Breast epithelium (tissue), 4 donors: Measurements from ENCODE around the gene MAPT. TPM values are rescaled to one million over a fixed set of nuclear protein-coding genes. Genes with fewer than 3 reads are reported as not detected.

Experiments used
- DNase-seq, 2 donors: peaks; one replicate each; pipeline ENCODE4 v3.0.0-alpha.2; 2019; ENCODE audit warnings: low spot score in 2 of 2
- H3K27ac ChIP-seq, 2 donors: fragments of 200-600 bp; sonication (generic) in 1 of 2; one replicate each; pipeline ENCODE4 v1.5.1; 2016 to 2019; ENCODE audit warnings: mild to moderate bottlenecking in 1 of 2
- H3K27me3 ChIP-seq, 2 donors: fragments of 200-600 bp; sonication (generic) in 1 of 2; one replicate each; pipeline versions ENCODE4 v1.5.1 to v1.6.0; 2017 to 2019; ENCODE audit warnings: control low read depth in 1 of 2, mild to moderate bottlenecking in 1 of 2
- H3K36me3 ChIP-seq: fragments of 200-600 bp; one replicate; pipeline ENCODE4 v1.5.1; 2019
- H3K4me1 ChIP-seq, 2 donors: fragments of 200-600 bp; sonication (generic); one replicate each; pipeline ENCODE4 v1.5.1; 2016 to 2019; ENCODE audit warnings: control low read depth in 1 of 2
- H3K4me3 ChIP-seq, 3 donors: fragments of 200-600 bp; sonication (generic); 1 replicate in 2 of 3; 2 replicates in 1 of 3; pipeline ENCODE4 v1.5.1; 2016 to 2019; ENCODE audit warnings: mild to moderate bottlenecking in 3 of 3, moderate library complexity in 2 of 3
- H3K9me3 ChIP-seq, 2 donors: fragments of 200-600 bp; sonication (generic) in 1 of 2; one replicate each; pipeline ENCODE4 v1.5.1; 2016 to 2019; ENCODE audit warnings: control low read depth in 1 of 2
- POLR2A ChIP-seq: fragments of 450-650 bp; IDR thresholded peaks from one replicate; pipeline ENCODE4 v1.6.1; 2016; ENCODE audit warnings: antibody characterized with exemption, mild to moderate bottlenecking, moderate library complexity
- POLR2AphosphoS5 ChIP-seq, 3 donors: sonication (generic); formaldehyde crosslinking; IDR thresholded peaks; one replicate each; pipeline ENCODE4 v1.6.1; 2017; ENCODE audit warnings: antibody characterized with exemption in 3 of 3
- intact Hi-C: fragments of 100-400 bp; cut with DNase I; formaldehyde crosslinking; loops from one replicate; pipeline ENCODE4 v1.15.1; 2023; ENCODE audit warnings: low total_unique reads
- total RNA-seq, 3 donors: library from RNA; depleted of rRNA; stranded (reverse); fragments of >200 nt; gene quantifications; one replicate each; pipeline ENCODE4 v1.1.0, GENCODE V29; 2016
- TF ChIP-seq, protein P1 (sequence below), 3 donors: fragments of 450-650 bp; IDR thresholded peaks; one replicate each; pipeline ENCODE4 v1.5.1; 2016 to 2017; ENCODE audit warnings: antibody characterized with exemption in 3 of 3, mild to moderate bottlenecking in 3 of 3, moderate library complexity in 3 of 3

The MAPT gene
- total RNA-seq, 3 donors from 2014 or later: 9.9 to 15.1 (median 12.4) TPM

DNA sequence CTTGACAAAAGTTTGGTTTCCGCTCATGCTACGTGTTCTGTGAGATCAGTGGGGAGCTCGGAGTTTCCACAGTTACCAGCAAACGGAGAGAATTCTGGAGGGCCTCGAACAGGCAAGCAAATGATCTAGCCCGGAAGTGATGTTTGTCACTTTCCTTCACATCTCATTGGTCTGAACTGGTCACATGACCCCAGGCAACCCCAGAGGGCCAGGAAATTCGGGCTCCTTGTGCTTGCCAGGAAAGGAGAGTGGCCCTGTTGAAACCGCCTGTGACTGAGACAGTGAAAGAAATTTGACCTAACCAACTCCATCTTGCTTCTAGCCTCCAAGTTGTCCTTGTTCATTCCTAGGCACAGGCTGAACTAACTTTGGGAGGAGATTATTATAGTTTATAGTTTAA, 26.7 kb upstream of the MAPT start:
- H3K4me3 ChIP-seq: no peak overlapping the region
- no peak overlapping the region for H3K27ac ChIP-seq
- intact Hi-C loops: no loop called here
- no peaks in the 10 kb centered on the region for H3K27me3 ChIP-seq
- DNase-seq: no peak
- H3K36me3 ChIP-seq: no peaks in the 10 kb centered on the region
- no peak for TF ChIP-seq POLR2A
- no peaks in the 10 kb centered on the region for H3K4me1 ChIP-seq
- no peaks in the 10 kb centered on the region for H3K9me3 ChIP-seq

DNA sequence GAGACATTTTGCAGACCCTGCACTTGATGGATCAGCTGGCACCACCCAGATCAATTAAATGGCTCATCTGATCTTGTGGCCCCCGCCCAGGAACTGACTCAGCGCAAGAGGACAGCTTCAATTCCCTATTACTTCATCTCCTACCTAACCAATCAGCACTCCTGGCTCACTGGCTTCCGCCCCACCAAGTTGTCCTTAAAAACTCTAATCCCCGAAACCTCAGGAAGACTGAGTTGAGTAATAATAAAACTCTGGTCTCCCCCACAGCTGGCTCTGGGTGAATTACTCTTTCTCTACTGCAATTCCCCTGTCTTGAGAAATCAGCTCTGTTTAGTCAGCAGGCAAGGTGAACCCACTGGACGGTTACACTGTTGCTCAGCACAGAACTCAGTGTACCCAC, 26.1 kb upstream of the MAPT start:
- H3K27ac ChIP-seq: no peak overlapping the region
- no peaks in the 10 kb centered on the region for H3K27me3 ChIP-seq
- intact Hi-C loops: no loop called here
- DNase-seq: no peak
- no peaks in the 10 kb centered on the region for H3K4me1 ChIP-seq
- no peaks in the 10 kb centered on the region for H3K36me3 ChIP-seq
- TF ChIP-seq, protein P1, sequence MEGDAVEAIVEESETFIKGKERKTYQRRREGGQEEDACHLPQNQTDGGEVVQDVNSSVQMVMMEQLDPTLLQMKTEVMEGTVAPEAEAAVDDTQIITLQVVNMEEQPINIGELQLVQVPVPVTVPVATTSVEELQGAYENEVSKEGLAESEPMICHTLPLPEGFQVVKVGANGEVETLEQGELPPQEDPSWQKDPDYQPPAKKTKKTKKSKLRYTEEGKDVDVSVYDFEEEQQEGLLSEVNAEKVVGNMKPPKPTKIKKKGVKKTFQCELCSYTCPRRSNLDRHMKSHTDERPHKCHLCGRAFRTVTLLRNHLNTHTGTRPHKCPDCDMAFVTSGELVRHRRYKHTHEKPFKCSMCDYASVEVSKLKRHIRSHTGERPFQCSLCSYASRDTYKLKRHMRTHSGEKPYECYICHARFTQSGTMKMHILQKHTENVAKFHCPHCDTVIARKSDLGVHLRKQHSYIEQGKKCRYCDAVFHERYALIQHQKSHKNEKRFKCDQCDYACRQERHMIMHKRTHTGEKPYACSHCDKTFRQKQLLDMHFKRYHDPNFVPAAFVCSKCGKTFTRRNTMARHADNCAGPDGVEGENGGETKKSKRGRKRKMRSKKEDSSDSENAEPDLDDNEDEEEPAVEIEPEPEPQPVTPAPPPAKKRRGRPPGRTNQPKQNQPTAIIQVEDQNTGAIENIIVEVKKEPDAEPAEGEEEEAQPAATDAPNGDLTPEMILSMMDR (IDR thresholded peaks at IDR 0.05): no peak
- TF ChIP-seq POLR2AphosphoS5 (IDR thresholded peaks at IDR 0.05) (no peak), POLR2A (no peak)
- no peaks in the 10 kb centered on the region for H3K9me3 ChIP-seq
- H3K4me3 ChIP-seq: no peak overlapping the region

DNA sequence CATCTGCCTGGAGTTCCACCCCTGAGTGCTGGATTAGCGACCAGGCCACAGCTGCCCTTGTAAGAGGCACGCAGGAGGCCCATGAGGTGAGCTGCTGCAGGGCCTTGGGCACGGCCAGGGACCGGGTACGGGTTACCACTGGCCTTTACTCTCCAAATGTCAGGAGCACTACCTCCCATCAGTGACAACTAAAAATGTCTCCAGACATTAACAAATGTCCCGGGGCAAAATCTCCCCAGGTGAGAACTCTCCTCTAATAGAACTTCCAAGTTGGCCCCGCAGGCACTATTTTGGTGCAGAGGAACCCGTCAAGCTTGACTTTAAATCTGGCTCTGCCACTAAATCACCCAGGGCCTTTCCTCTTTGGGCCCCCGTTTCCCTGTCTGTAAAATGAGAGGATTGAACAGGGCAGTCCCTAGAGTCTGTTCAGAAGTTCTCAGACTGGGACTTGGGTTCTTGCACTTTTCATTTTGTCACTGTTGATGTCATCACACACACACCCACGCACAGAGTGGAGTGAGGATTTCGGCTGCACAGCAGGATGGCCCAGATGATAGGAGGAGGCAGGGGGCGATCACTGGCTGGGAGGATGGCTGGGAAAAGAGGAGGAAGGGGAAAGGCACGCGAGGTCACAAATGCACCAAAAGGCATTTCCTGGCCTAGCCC, 24.5 kb upstream of the MAPT start:
- Histone ChIP-seq H3K4me3 (no peak overlapping the region), H3K4me1 (no peaks in the 10 kb centered on the region), H3K36me3 (no peaks in the 10 kb centered on the region), H3K9me3 (no peaks in the 10 kb centered on the region), H3K27ac (no peak overlapping the region), H3K27me3 (peaks cover 0 to under 1% of the 10 kb centered on the region in 2 donors)
- DNase-seq: no peak
- no peak for TF ChIP-seq POLR2AphosphoS5 (IDR thresholded peaks at IDR 0.05)
- TF ChIP-seq POLR2A: no peak
- TF ChIP-seq, protein P1 (IDR thresholded peaks at IDR 0.05): no peak
- intact Hi-C loops: no loop called here

DNA sequence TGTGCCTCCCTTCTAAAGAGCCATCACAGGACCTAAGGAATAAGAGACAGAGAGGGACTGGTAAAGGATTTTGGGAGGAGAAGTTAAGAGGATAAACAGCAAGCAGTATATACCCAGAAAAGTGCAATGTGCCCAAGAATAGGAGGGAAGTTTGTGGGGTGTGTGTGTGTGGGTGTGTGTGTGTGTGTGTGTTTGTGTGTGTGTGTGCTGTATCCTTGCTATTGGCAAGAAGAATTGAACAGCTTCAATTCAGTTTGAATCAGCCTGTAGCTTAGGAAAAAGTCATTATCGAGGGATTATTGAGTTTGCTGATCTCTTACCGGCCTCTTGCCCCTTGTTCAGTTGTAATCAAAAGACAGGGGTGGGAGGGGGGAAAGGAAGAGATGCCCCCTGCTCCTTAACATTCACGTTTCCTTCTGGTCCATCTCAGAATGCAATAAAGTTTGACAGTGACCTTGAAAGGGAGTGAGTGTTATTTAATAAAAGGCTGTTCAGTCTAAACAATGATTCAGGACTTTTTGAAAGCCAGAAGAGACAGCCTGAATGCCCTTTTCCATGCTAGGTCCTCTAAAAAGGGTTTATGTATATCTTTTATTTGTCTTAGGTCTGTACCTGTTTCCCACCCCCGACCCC, 23.9 kb upstream of the MAPT start:
- TF ChIP-seq POLR2AphosphoS5 (IDR thresholded peaks at IDR 0.05) (no peak), POLR2A (no peak)
- TF ChIP-seq, protein P1 (IDR thresholded peaks at IDR 0.05): no peak
- no peak overlapping the region for H3K27ac ChIP-seq

DNA sequence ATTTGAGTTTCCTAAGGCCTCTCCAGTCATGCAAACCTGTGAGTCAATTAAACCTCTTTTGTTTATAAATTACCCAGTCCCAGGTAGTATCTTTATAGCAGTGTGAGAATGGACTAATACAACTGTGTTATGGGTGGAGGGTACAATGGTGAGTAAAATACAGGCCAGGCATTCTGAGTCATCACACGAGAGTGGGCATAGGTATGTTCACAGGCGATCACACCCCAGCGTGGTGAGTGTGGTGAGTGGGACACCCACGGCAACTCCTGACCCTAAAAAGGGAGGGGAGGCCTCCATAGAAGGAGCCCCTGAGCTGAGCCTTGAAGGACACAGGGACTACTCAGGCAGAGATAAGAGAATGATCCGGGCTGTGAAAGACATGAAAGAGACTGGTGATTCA, 22.6 kb upstream of the MAPT start:
- Histone ChIP-seq H3K27ac (no peak overlapping the region), H3K4me1 (no peaks in the 10 kb centered on the region), H3K9me3 (no peaks in the 10 kb centered on the region), H3K27me3 (peaks cover 0 to 3% of the 10 kb centered on the region in 2 donors), H3K36me3 (no peaks in the 10 kb centered on the region), H3K4me3 (no peak overlapping the region)
- DNase-seq: no peak
- no peak for TF ChIP-seq POLR2A
- TF ChIP-seq, protein P1 (IDR thresholded peaks at IDR 0.05): no peak
- TF ChIP-seq POLR2AphosphoS5 (IDR thresholded peaks at IDR 0.05): no peak
- intact Hi-C loops: no loop called here

More for the DNA sequence above, 23.9 kb upstream of the MAPT start:
- Histone ChIP-seq H3K4me3 (no peak overlapping the region), H3K36me3 (no peaks in the 10 kb centered on the region), H3K27me3 (peaks cover 0 to 3% of the 10 kb centered on the region in 2 donors), H3K9me3 (no peaks in the 10 kb centered on the region), H3K4me1 (no peaks in the 10 kb centered on the region)
- no peak for DNase-seq
- intact Hi-C loops: no loop called here
